ENCODE data around the gene MYEF2.

DNA sequence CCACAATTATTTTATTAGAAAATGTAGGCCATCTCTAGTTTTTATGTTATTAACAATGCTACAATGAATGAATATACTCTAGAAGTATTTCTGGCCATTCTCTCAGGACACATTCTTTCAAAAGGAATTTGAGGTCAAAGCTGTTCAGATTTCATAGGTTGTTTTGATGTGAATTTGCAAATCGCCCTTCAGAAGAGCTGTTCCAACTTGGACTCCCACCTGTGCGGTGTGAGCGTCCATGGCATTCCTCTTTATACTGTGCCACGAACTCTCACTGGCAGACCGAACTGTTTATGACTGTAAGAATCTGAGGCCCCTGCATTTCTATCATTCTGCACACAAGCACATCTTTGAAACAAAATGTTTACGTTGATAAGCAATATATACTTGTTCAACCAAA is 75.9 kb downstream of the MYEF2 start:
- TF ChIP-seq EZH2phosphoT487 (IDR thresholded peaks at IDR 0.05; ENCODE audit: borderline replicate concordance, low read depth, low read length), result no peak
- TF ChIP-seq, protein P1, sequence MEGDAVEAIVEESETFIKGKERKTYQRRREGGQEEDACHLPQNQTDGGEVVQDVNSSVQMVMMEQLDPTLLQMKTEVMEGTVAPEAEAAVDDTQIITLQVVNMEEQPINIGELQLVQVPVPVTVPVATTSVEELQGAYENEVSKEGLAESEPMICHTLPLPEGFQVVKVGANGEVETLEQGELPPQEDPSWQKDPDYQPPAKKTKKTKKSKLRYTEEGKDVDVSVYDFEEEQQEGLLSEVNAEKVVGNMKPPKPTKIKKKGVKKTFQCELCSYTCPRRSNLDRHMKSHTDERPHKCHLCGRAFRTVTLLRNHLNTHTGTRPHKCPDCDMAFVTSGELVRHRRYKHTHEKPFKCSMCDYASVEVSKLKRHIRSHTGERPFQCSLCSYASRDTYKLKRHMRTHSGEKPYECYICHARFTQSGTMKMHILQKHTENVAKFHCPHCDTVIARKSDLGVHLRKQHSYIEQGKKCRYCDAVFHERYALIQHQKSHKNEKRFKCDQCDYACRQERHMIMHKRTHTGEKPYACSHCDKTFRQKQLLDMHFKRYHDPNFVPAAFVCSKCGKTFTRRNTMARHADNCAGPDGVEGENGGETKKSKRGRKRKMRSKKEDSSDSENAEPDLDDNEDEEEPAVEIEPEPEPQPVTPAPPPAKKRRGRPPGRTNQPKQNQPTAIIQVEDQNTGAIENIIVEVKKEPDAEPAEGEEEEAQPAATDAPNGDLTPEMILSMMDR (conservative IDR thresholded peaks at IDR 0.05; ENCODE audit: low read length), result no peak
